B cell (primary cell): Measurements from ENCODE around the gene IL1RAPL1. TPM values are rescaled to one million over a fixed set of nuclear protein-coding genes. Genes with fewer than 3 reads are reported as not detected.

Source experiments
- ATAC-seq: fragments of 200-7000 bp; cut with Tn5 transposase; one replicate; pipeline ENCODE4 v1.10.0; 2021; ENCODE audit warnings: low read depth, mild to moderate bottlenecking, moderate number of reproducible peaks, moderate library complexity
- CTCF ChIA-PET: fragments of 350-600 bp; sonication (Branson Sonifier 250); formaldehyde crosslinking; loops from one replicate; lab custom pipeline; 2021; ENCODE audit warnings: antibody characterized with exemption, inconsistent platforms; lab: Charles Lee
- POLR2A ChIA-PET: fragments of 350-600 bp; sonication (Branson Sonifier 250); formaldehyde crosslinking; loops from one replicate; lab custom pipeline; 2021; ENCODE audit warnings: antibody characterized with exemption; lab: Charles Lee
- DNase-seq: peaks from one replicate; pipeline ENCODE4 v3.0.0; 2013
- H2AFZ ChIP-seq: 2 replicates; pipeline ENCODE4 v1.6.1; 2012; ENCODE audit warnings: mild to moderate bottlenecking, low read depth, low read length; ENCODE audit not compliant: insufficient read depth, poor library complexity, severe bottlenecking
- H3K27ac ChIP-seq, 2 donors: 1 replicate in 1 of 2; 2 replicates in 1 of 2; pipeline ENCODE4 v1.5.1; 2012 to 2013; ENCODE audit warnings: low read length in 2 of 2, mild to moderate bottlenecking in 2 of 2, moderate library complexity in 1 of 2
- H3K27me3 ChIP-seq, 4 experiments: fragments of 200-600 bp in 1 of 4; sonication (generic) in 1 of 4; replicated peaks in 1 of 4; 1 replicate in 2 of 4; 2 replicates in 2 of 4; pipeline versions ENCODE4 v1.6.1 to v1.7.0; 2013 to 2016; ENCODE audit warnings: low read length in 3 of 4, mild to moderate bottlenecking in 2 of 4, mixed read lengths in 1 of 4, moderate library complexity in 1 of 4; ENCODE audit not compliant: insufficient read depth in 4 of 4, control insufficient read depth in 3 of 4; ENCODE audit errors: control extremely low read depth in 1 of 4
- H3K36me3 ChIP-seq, 2 experiments: replicated peaks in 1 of 2; 1 replicate in 1 of 2; 2 replicates in 1 of 2; pipeline versions ENCODE4 v1.6.1 to v1.7.1; 2013; ENCODE audit warnings: low read length in 1 of 2; ENCODE audit not compliant: insufficient read depth in 2 of 2, control insufficient read depth in 1 of 2; ENCODE audit errors: control extremely low read depth in 1 of 2, extremely low read depth in 1 of 2
- H3K4me1 ChIP-seq, 2 donors: fragments of 200-600 bp in 1 of 2; sonication (generic) in 1 of 2; 1 replicate in 1 of 2; 2 replicates in 1 of 2; pipeline versions ENCODE4 v1.5.1 to v1.6.1; 2013 to 2017; ENCODE audit warnings: low read length in 2 of 2; ENCODE audit not compliant: control insufficient read depth in 2 of 2, insufficient read depth in 2 of 2
- H3K4me2 ChIP-seq: replicated peaks from 2 replicates; pipeline ENCODE3; 2012; ENCODE audit warnings: mild to moderate bottlenecking, low read depth, low read length; ENCODE audit not compliant: poor library complexity, severe bottlenecking
- H3K4me3 ChIP-seq, 5 experiments: fragments of 200-600 bp in 1 of 5; sonication (generic) in 1 of 5; 1 replicate in 3 of 5; 2 replicates in 2 of 5; pipeline versions ENCODE4 v1.5.1 to v1.7.0; 2011 to 2016; ENCODE audit warnings: low read length in 4 of 5, mild to moderate bottlenecking in 4 of 5, low read depth in 2 of 5, control low read depth in 1 of 5, moderate library complexity in 1 of 5; ENCODE audit not compliant: insufficient read depth in 1 of 5; ENCODE audit errors: control extremely low read depth in 1 of 5, extremely low read depth in 1 of 5
- H3K79me2 ChIP-seq: fragments of 200-600 bp; sonication (generic); one replicate; pipeline ENCODE4 v1.6.0; 2016; ENCODE audit warnings: low read length; ENCODE audit not compliant: control insufficient read depth, insufficient read depth
- H3K9ac ChIP-seq: fragments of 200-600 bp; sonication (generic); 2 replicates; pipeline ENCODE4 v1.6.1; 2017; ENCODE audit warnings: mild to moderate bottlenecking, low read length, moderate library complexity
- H3K9me3 ChIP-seq, 3 donors: one replicate each; pipeline versions ENCODE4 v1.6.1 to v1.7.1; 2013; ENCODE audit warnings: low read length in 2 of 3; ENCODE audit not compliant: control insufficient read depth in 2 of 3, insufficient read depth in 1 of 3; ENCODE audit errors: control extremely low read depth in 1 of 3
- H4K20me1 ChIP-seq: 2 replicates; pipeline ENCODE4 v1.6.0; 2012; ENCODE audit warnings: mild to moderate bottlenecking, low read length; ENCODE audit not compliant: insufficient read depth, control insufficient read depth, poor library complexity, severe bottlenecking
- H3K27ac Mint-ChIP-seq: one replicate; pipeline ENCODE4 v1.8.0; 2021; ENCODE audit warnings: mixed read lengths
- H3K27me3 Mint-ChIP-seq: one replicate; pipeline ENCODE4 v1.8.0; 2021; ENCODE audit warnings: mixed read lengths
- H3K4me1 Mint-ChIP-seq: one replicate; pipeline ENCODE4 v1.8.0; 2021; ENCODE audit warnings: mixed read lengths
- H3K4me3 Mint-ChIP-seq: one replicate; pipeline ENCODE4 v1.8.0; 2021; ENCODE audit warnings: mixed read lengths
- H3K9me3 Mint-ChIP-seq: one replicate; pipeline ENCODE4 v1.8.0; 2022; ENCODE audit warnings: mixed read lengths; ENCODE audit not compliant: insufficient read depth
- CTCF ChIP-seq: fragments of 200-600 bp; IDR thresholded peaks from one replicate; pipeline ENCODE4 v1.8.0; 2022; ENCODE audit warnings: antibody characterized with exemption, mild to moderate bottlenecking
- EZH2 ChIP-seq: IDR thresholded peaks from 2 replicates; pipeline ENCODE4 v1.6.1; 2012; ENCODE audit warnings: borderline replicate concordance, low read depth, mild to moderate bottlenecking, moderate library complexity, low read length; ENCODE audit not compliant: insufficient read depth, poor library complexity, severe bottlenecking
- WGBS: methylation state at CpG from one replicate; pipeline ENCODE4 v1.1.5; 2013; ENCODE audit warnings: missing lambda C conversion rate; ENCODE audit not compliant: insufficient coverage; 5-methylcytosine and 5-hydroxymethylcytosine counted together
- intact Hi-C: fragments of 100-400 bp; cut with micrococcal nuclease; formaldehyde crosslinking; loops from one replicate; pipeline ENCODE4 v1.10.0; 2022
- polyA plus RNA-seq: library from polyadenylated mRNA; depleted of rRNA; stranded (reverse); fragments of >200 nt; gene quantifications from 2 replicates; pipeline ENCODE4 v1.2.3, GENCODE V29; 2012
- total RNA-seq, 2 donors: library from RNA; stranded (reverse); fragments of 120-200 nt in 1 of 2; gene quantifications; 1 replicate in 1 of 2; 2 replicates in 1 of 2; pipeline versions ENCODE4 v1.2.3 to v1.2.4, GENCODE V29; 2013 to 2022

The IL1RAPL1 gene
- total and polyA plus RNA-seq, 2 donors (not counting 1 experiment from before 2014, with no cell fraction given): not detected

GRCh38 chrX:28613558-28613957 is 26.3 kb downstream of the IL1RAPL1 start:
- Mint-ChIP-seq H3K9me3 (no peaks in the 10 kb centered on the region), H3K4me3 (no peak overlapping the region), H3K4me1 (no peaks in the 10 kb centered on the region), H3K27me3 (no peaks in the 10 kb centered on the region), H3K27ac (no peak overlapping the region)
- Histone ChIP-seq H3K79me2 (no peaks in the 10 kb centered on the region), H2AFZ (no peak overlapping the region), H3K4me1 (no peaks in the 10 kb centered on the region), H4K20me1 (no peaks in the 10 kb centered on the region), H3K4me3 (no peak overlapping the region), H3K27me3 (no peaks in the 10 kb centered on the region), H3K36me3 (no peaks in the 10 kb centered on the region), H3K9ac (no peak overlapping the region), H3K9me3 (no peaks in the 10 kb centered on the region), H3K4me2 (no peak overlapping the region), H3K27ac (no peak overlapping the region)
- TF ChIP-seq EZH2 (no peak), CTCF (no peak)
- POLR2A ChIA-PET: no interaction called here
- no CpG with 5 or more reads among the region's 1 CpG for WGBS
- CTCF ChIA-PET: no interaction called here
- intact Hi-C loops: no loop called here
- ATAC-seq (no peak), DNase-seq (no peak)

GRCh38 chrX:28625223-28625622 is 38.0 kb downstream of the IL1RAPL1 start:
- Histone ChIP-seq H3K36me3 (no peaks in the 10 kb centered on the region), H4K20me1 (no peaks in the 10 kb centered on the region), H3K27me3 (no peaks in the 10 kb centered on the region), H3K9me3 (no peaks in the 10 kb centered on the region), H3K4me2 (no peak overlapping the region), H2AFZ (no peak overlapping the region), H3K4me1 (no peaks in the 10 kb centered on the region), H3K4me3 (no peak overlapping the region), H3K27ac (no peak overlapping the region), H3K9ac (no peak overlapping the region), H3K79me2 (no peaks in the 10 kb centered on the region)
- ChIA-PET POLR2A (no interaction called here), CTCF (no interaction called here)
- Mint-ChIP-seq H3K4me1 (no peaks in the 10 kb centered on the region), H3K27me3 (no peaks in the 10 kb centered on the region), H3K27ac (no peak overlapping the region), H3K9me3 (no peaks in the 10 kb centered on the region), H3K4me3 (no peak overlapping the region)
- no CpG with 5 or more reads among the region's 2 CpGs for WGBS
- DNase-seq (no peak), ATAC-seq (no peak)
- TF ChIP-seq CTCF: no peak
- no peak for TF ChIP-seq EZH2
- intact Hi-C loops: no loop called here
